HepG2 (cell line): ENCODE results near the gene TCAP. TPM values are rescaled to one million over a fixed set of nuclear protein-coding genes. Genes with fewer than 3 reads are reported as not detected.

Experiments used
- ATAC-seq: fragments of 200-7000 bp; cut with Tn5 transposase; 3 replicates; pipeline ENCODE4 v1.9.1; 2020; ENCODE audit warnings: mild to moderate bottlenecking, moderate library complexity
- BruUV-seq: library from RNA; stranded (reverse); fragments of 400-500 nt; replicated peaks from 2 replicates; lab custom pipeline; 2021; lab: Mats Ljungman, UMichigan
- CTCF ChIA-PET: fragments of 300-600 bp; formaldehyde crosslinking; extraction: SDS; loops from one replicate; lab custom pipeline; 2021; ENCODE audit warnings: low total read pairs, inconsistent platforms, low intra/inter-chr PET ratio; lab: Yijun Ruan, JAX
- POLR2A ChIA-PET: fragments of 350-600 bp; sonication (Branson Sonifier 250); formaldehyde crosslinking; loops from one replicate; lab custom pipeline; 2020; ENCODE audit warnings: antibody characterized with exemption, inconsistent platforms; lab: Yijun Ruan, JAX
- DNase-seq: peaks from one replicate; pipeline ENCODE4 v3.0.0-alpha.2; 2015; ENCODE audit warnings: low spot score
- FAIRE-seq: peaks from 3 replicates; lab custom pipeline; 2011; peaks lifted over from hg19 to GRCh38; lab: Jason Lieb, UNC
- H2AFZ ChIP-seq: one replicate; pipeline ENCODE4 v1.6.1; 2011; ENCODE audit warnings: low read length, inconsistent platforms
- H3K27ac ChIP-seq: fragments of 300-600 bp; 3 replicates; pipeline ENCODE4 v1.8.0; 2011; ENCODE audit warnings: mixed run types, mild to moderate bottlenecking, mixed read lengths, low read length, inconsistent platforms; ENCODE audit not compliant: insufficient read depth; ENCODE audit errors: extremely low read length
- H3K27me3 ChIP-seq, 2 experiments: fragments of 200-600 bp in 1 of 2; 2 replicates in 1 of 2; 3 replicates in 1 of 2; pipeline versions ENCODE4 v1.6.0 to v1.8.0; 2011; ENCODE audit warnings: low read length in 2 of 2, mild to moderate bottlenecking in 2 of 2, moderate library complexity in 2 of 2, inconsistent platforms in 1 of 2; ENCODE audit not compliant: insufficient read depth in 2 of 2, control insufficient read depth in 1 of 2
- H3K36me3 ChIP-seq, 2 experiments: fragments of 200-600 bp in 1 of 2; replicated peaks in 1 of 2; 2 replicates in 1 of 2; 3 replicates in 1 of 2; pipeline versions ENCODE4 v1.5.1 to v1.8.0; 2011; ENCODE audit warnings: low read length in 2 of 2, inconsistent platforms in 1 of 2; ENCODE audit not compliant: insufficient read depth in 2 of 2, control insufficient read depth in 1 of 2
- H3K4me1 ChIP-seq: 2 replicates; pipeline ENCODE4 v1.5.1; 2012; ENCODE audit warnings: low read length, inconsistent platforms; ENCODE audit not compliant: insufficient read depth
- H3K4me2 ChIP-seq: 2 replicates; pipeline ENCODE4 v1.6.0; 2011; ENCODE audit warnings: low read depth, low read length, inconsistent platforms
- H3K4me3 ChIP-seq, 3 experiments: fragments of 200-600 bp in 1 of 3; sonication (generic), shearing (Covaris generic) in 1 of 3; replicated peaks in 1 of 3; 2 replicates each; pipeline ENCODE4 v1.5.1; 2011 to 2016; ENCODE audit warnings: low read length in 3 of 3, inconsistent platforms in 2 of 3, low read depth in 2 of 3, mild to moderate bottlenecking in 2 of 3, control low read depth in 1 of 3, mixed read lengths in 1 of 3; ENCODE audit not compliant: insufficient read depth in 1 of 3
- H3K79me2 ChIP-seq: one replicate; pipeline ENCODE4 v1.6.1; 2011; ENCODE audit warnings: low read length, inconsistent platforms; ENCODE audit not compliant: insufficient read depth
- H3K9ac ChIP-seq: 2 replicates; pipeline ENCODE4 v1.6.0; 2011; ENCODE audit warnings: mild to moderate bottlenecking, low read depth, low read length, inconsistent platforms; ENCODE audit not compliant: insufficient read depth
- H3K9me3 ChIP-seq: 2 replicates; pipeline ENCODE4 v1.5.1; 2012; ENCODE audit warnings: mild to moderate bottlenecking, low read length
- H4K20me1 ChIP-seq: 2 replicates; pipeline ENCODE4 v1.6.0; 2011; ENCODE audit warnings: inconsistent platforms, mild to moderate bottlenecking, low read length, moderate library complexity; ENCODE audit not compliant: insufficient read depth
- AKNA ChIP-seq: sonication (generic); formaldehyde crosslinking; IDR thresholded peaks from 2 replicates; pipeline ENCODE4 v1.4.0; 2020; ENCODE audit warnings: missing genetic modification reagents, borderline replicate concordance
- ARNT2 ChIP-seq: sonication (generic); formaldehyde crosslinking; IDR thresholded peaks from 2 replicates; pipeline ENCODE4 v1.8.0; 2022; ENCODE audit warnings: mild to moderate bottlenecking, low read depth, missing genetic modification reagents, moderate library complexity
- FOXA1 ChIP-seq, 2 experiments: fragments of 450-650 bp in 1 of 2; sonication (generic) in 1 of 2; formaldehyde crosslinking in 1 of 2; IDR thresholded peaks; 2 replicates each; pipeline versions ENCODE4 v1.4.0 to v1.6.1; 2016 to 2020; ENCODE audit warnings: missing genetic modification reagents in 1 of 2
- KLF12 ChIP-seq: sonication (generic); formaldehyde crosslinking; IDR thresholded peaks from 2 replicates; pipeline ENCODE4 v1.4.0; 2020; ENCODE audit warnings: missing genetic modification reagents, borderline replicate concordance
- MEF2D ChIP-seq: sonication (generic); formaldehyde crosslinking; IDR thresholded peaks from 2 replicates; pipeline ENCODE4 v1.5.1; 2020; ENCODE audit warnings: mild to moderate bottlenecking, missing genetic modification reagents
- MXD3 ChIP-seq: IDR thresholded peaks from 2 replicates; pipeline ENCODE4 v1.6.1; 2016; ENCODE audit warnings: mild to moderate bottlenecking, missing biosample characterization, missing genetic modification reagents
- NFATC3 ChIP-seq: sonication (generic); formaldehyde crosslinking; IDR thresholded peaks from 2 replicates; pipeline ENCODE4 v1.5.1; 2020; ENCODE audit warnings: mild to moderate bottlenecking, missing genetic modification reagents
- NFKB2 ChIP-seq: sonication (generic); formaldehyde crosslinking; IDR thresholded peaks from 2 replicates; pipeline ENCODE4 v1.4.0; 2020; ENCODE audit warnings: missing genetic modification reagents, borderline replicate concordance
- RFX3 ChIP-seq: IDR thresholded peaks from 2 replicates; pipeline ENCODE4 v1.6.1; 2016; ENCODE audit warnings: missing biosample characterization, missing genetic modification reagents
- SAFB2 ChIP-seq: sonication (generic); formaldehyde crosslinking; IDR thresholded peaks from 2 replicates; pipeline ENCODE4 v1.5.1; 2020; ENCODE audit warnings: missing genetic modification reagents, low read depth, mild to moderate bottlenecking, borderline replicate concordance
- SIN3B ChIP-seq: fragments of 150-350 bp; IDR thresholded peaks from 2 replicates; pipeline ENCODE4 v1.6.1; 2014; ENCODE audit warnings: low read length
- TEAD3 ChIP-seq: optimal IDR thresholded peaks from 2 replicates; pipeline ENCODE3; 2016; ENCODE audit warnings: borderline replicate concordance
- YEATS4 ChIP-seq: sonication (generic); formaldehyde crosslinking; IDR thresholded peaks from 2 replicates; pipeline ENCODE4 v1.4.0; 2020; ENCODE audit warnings: missing genetic modification reagents, borderline replicate concordance
- YY1 ChIP-seq: IDR thresholded peaks from 2 replicates; pipeline ENCODE4 v1.6.1; 2011; ENCODE audit warnings: low read length, low read depth, moderate library complexity, mild to moderate bottlenecking; ENCODE audit not compliant: insufficient read depth, insufficient replicate concordance
- ZFY ChIP-seq: sonication (generic); formaldehyde crosslinking; IDR thresholded peaks from 2 replicates; pipeline ENCODE4 v1.4.0; 2020; ENCODE audit warnings: missing genetic modification reagents
- ZNF317 ChIP-seq: sonication (generic); formaldehyde crosslinking; IDR thresholded peaks from 2 replicates; pipeline ENCODE4 v1.5.0; 2020; ENCODE audit warnings: mild to moderate bottlenecking, missing genetic modification reagents
- ZNF383 ChIP-seq: sonication (generic); formaldehyde crosslinking; IDR thresholded peaks from 2 replicates; pipeline ENCODE4 v1.4.0; 2020; ENCODE audit warnings: missing genetic modification reagents, mild to moderate bottlenecking, borderline replicate concordance
- ZNF776 ChIP-seq: sonication (generic); formaldehyde crosslinking; IDR thresholded peaks from 2 replicates; pipeline ENCODE4 v1.4.0; 2020; ENCODE audit warnings: mild to moderate bottlenecking, missing genetic modification reagents
- ZSCAN31 ChIP-seq: sonication (generic); formaldehyde crosslinking; IDR thresholded peaks from 2 replicates; pipeline ENCODE4 v1.5.0; 2020; ENCODE audit warnings: low read depth, mild to moderate bottlenecking, missing genetic modification reagents
- WGBS: methylation state at CpG from one replicate; pipeline ENCODE4 v1.1.6; 2017; ENCODE audit warnings: low lambda C conversion rate; 5-methylcytosine and 5-hydroxymethylcytosine counted together
- in situ Hi-C: cut with HindIII; loops from 2 replicates; pipeline ENCODE4 v1.10.0; 2017; ENCODE audit warnings: low pct_unique_long_range_greater_than_20kb; ENCODE audit not compliant: extremely low pct_ligation_motif_present
- intact Hi-C: fragments of 100-400 bp; cut with micrococcal nuclease; formaldehyde crosslinking; loops from one replicate; pipeline ENCODE4 v1.10.0; 2022; ENCODE audit not compliant: unreplicated experiment
- polyA plus RNA-seq, 8 experiments: library from polyadenylated mRNA; depleted of rRNA in 3 of 8; stranded (reverse) in 7 of 8; unstranded in 1 of 8; fragments of >200 nt; fragmentation: Illumina TruSeq in 4 of 8; extraction: Trizol in 4 of 8; gene quantifications; 2 replicates each; pipeline versions ENCODE4 v1.2.1 to v1.2.3, GENCODE V29; 2011 to 2016; ENCODE audit warnings: low read depth in 4 of 8, missing spikeins in 1 of 8, mixed read lengths in 1 of 8; ENCODE audit not compliant: insufficient read depth in 1 of 8
- total RNA-seq, 5 experiments: library from RNA; depleted of rRNA; stranded (reverse); fragments of >200 nt; fragmentation: Illumina TruSeq; extraction: Trizol; gene quantifications; 2 replicates each; pipeline ENCODE4 v1.2.3, GENCODE V29; 2016; ENCODE audit warnings: low read depth in 1 of 5

TCAP gene
- total and polyA plus RNA-seq, 2 of the 13 experiments (the other 11 are each of a cell fraction or from before 2014, with no cell fraction given) = 0.24 to 0.65 TPM

- H3K27me3 ChIP-seq = peaks cover 6 to 17% of the 10 kb centered on the region in 2 experiments; a peak in 4 of 5 replicates
- H3K27ac ChIP-seq = peak overlapping the region; percentile 62
- H3K4me2 ChIP-seq = peak overlapping the region; percentile 55
- peak; percentile 36 for FAIRE-seq
- H4K20me1 ChIP-seq = no peaks in the 10 kb centered on the region
- peak; percentile 81 for DNase-seq
- in situ Hi-C loops (loop anchor here (5.0 kb wide), 2 partner anchors 53 to 77 kb away; no protein-coding TSS in a partner anchor), intact Hi-C loops (loop anchor here (5.0 kb wide), 1 partner anchor 77 kb away; no protein-coding TSS in a partner anchor)
- H2AFZ ChIP-seq = no peak overlapping the region
- ChIA-PET POLR2A (interaction anchor here (0.6 to 9.4 kb wide), 16 partner anchors 8 to 77 kb away, joined by 3 to 96 read pairs (median 5); partner anchors contain the start of genes ERBB2, GRB7, MIEN1 and PGAP3), CTCF (interaction anchor here (8.5 kb wide), 1 partner anchor 53 kb away, joined by 136 read pairs; no protein-coding TSS in a partner anchor)
- peak overlapping the region; percentile 55 for H3K9ac ChIP-seq
- no peaks in the 10 kb centered on the region for H3K79me2 ChIP-seq
- BruUV-seq = no TSS peak
- peaks cover 91% of the 10 kb centered on the region for H3K4me1 ChIP-seq
- ATAC-seq = peak; percentile 59
- no peaks in the 10 kb centered on the region for H3K9me3 ChIP-seq
- H3K36me3 ChIP-seq = no peaks in the 10 kb centered on the region
- 14% methylated on average over 10 of the region's 11 CpGs for WGBS
- H3K4me3 ChIP-seq = peak overlapping the region in 2 of 3 experiments; percentile 5 to 49; a peak in 2 of 6 replicates
- TF ChIP-seq KLF12 (CRISPR knock-in tag) (no peak), ZFY (CRISPR knock-in tag) (peak; percentile 75), MEF2D (CRISPR knock-in tag) (peak; percentile 74; the same call in 1 of the 2 replicates), TEAD3 (CRISPR knock-in tag) (peak; percentile 30), SIN3B (no peak), YEATS4 (CRISPR knock-in tag) (no peak), SAFB2 (CRISPR knock-in tag) (peak; percentile 51; the same call in 1 of the 2 replicates), AKNA (CRISPR knock-in tag) (no peak), ZNF317 (peak; percentile 63; the same call in 1 of the 2 replicates), YY1 (no peak), ARNT2 (CRISPR knock-in tag) (peak; percentile 55), FOXA1 (IDR thresholded peaks at IDR 0.05) (no peak), FOXA1 (CRISPR knock-in tag; IDR thresholded peaks at IDR 0.05) (peak; percentile 60), NFATC3 (no peak), ZSCAN31 (CRISPR knock-in tag) (0 out of 2 replicates have a peak, but pooled peaks have one; percentile 13), ZNF383 (no peak), RFX3 (CRISPR knock-in tag) (0 out of 2 replicates have a peak, but pooled peaks have one; percentile 16), MXD3 (no peak), ZNF776 (CRISPR knock-in tag) (no peak), NFKB2 (CRISPR knock-in tag) (no peak; the same call in 1 of the 2 replicates)
Measured at GRCh38 chr17:39674702-39675389, 9.7 kb downstream of the TCAP start.
